ENCODE data around the gene FBXO8. TPM values are rescaled to one million over a fixed set of nuclear protein-coding genes. Genes with fewer than 3 reads are reported as not detected.

The FBXO8 gene
- total RNA-seq, 1 experiment from 2014 or later: 16.7 TPM

GRCh38 chr4:174225349-174226049 is 58.0 kb downstream of the FBXO8 start:
- H3F3A ChIP-seq (ENCODE audit: insufficient read depth, low read depth): no peaks in the 10 kb centered on the region
- no peaks in the 10 kb centered on the region for H3K9me3 ChIP-seq (ENCODE audit: insufficient read depth, low read depth)
- H3K4me3 ChIP-seq: no peak overlapping the region
- H3K27ac ChIP-seq: no peak overlapping the region
- H4K20me1 ChIP-seq (ENCODE audit: insufficient read depth): no peaks in the 10 kb centered on the region
- ChIA-PET CTCF (no interaction called here), POLR2A (ENCODE audit: unreplicated experiment) (interaction anchor here (0.5 kb wide), 1 partner anchor 58 kb away, joined by 5 read pairs; the partner anchor contains the start of genes CEP44 and FBXO8)
- H3K27me3 ChIP-seq (ENCODE audit: insufficient read depth, low read depth): no peaks in the 10 kb centered on the region
- no peak overlapping the region for H3K4me2 ChIP-seq
- no peak for TF ChIP-seq EZH2 (IDR thresholded peaks at IDR 0.05; ENCODE audit: low read depth)
- TF ChIP-seq CTCF (conservative IDR thresholded peaks at IDR 0.05): no peak
- intact Hi-C loops (cut with micrococcal nuclease; ENCODE audit: unreplicated experiment): no loop called here
- no peaks in the 10 kb centered on the region for H3K4me1 ChIP-seq (replicated peaks; ENCODE audit: insufficient read depth)
- no peak overlapping the region for H2AFZ ChIP-seq
- H3K36me3 ChIP-seq (ENCODE audit: low read depth): no peaks in the 10 kb centered on the region
- no peak for DNase-seq
- H3K9me2 ChIP-seq (ENCODE audit: insufficient read depth): no peaks in the 10 kb centered on the region
- H3K79me2 ChIP-seq (ENCODE audit: low read depth): no peaks in the 10 kb centered on the region
- BruUV-seq (replicated peaks): no TSS peak

GRCh38 chr4:174224550-174224949 is 58.9 kb downstream of the FBXO8 start:
- Histone ChIP-seq H4K20me1 (ENCODE audit: insufficient read depth) (no peaks in the 10 kb centered on the region), H3K36me3 (ENCODE audit: low read depth) (no peaks in the 10 kb centered on the region), H3K79me2 (ENCODE audit: low read depth) (no peaks in the 10 kb centered on the region), H2AFZ (no peak overlapping the region), H3K9me2 (ENCODE audit: insufficient read depth) (no peaks in the 10 kb centered on the region), H3K27me3 (ENCODE audit: insufficient read depth, low read depth) (no peaks in the 10 kb centered on the region), H3K4me1 (replicated peaks; ENCODE audit: insufficient read depth) (no peaks in the 10 kb centered on the region), H3K9me3 (ENCODE audit: insufficient read depth, low read depth) (no peaks in the 10 kb centered on the region), H3K4me3 (no peak overlapping the region), H3K4me2 (no peak overlapping the region), H3K27ac (no peak overlapping the region), H3F3A (ENCODE audit: insufficient read depth, low read depth) (no peaks in the 10 kb centered on the region)
- no peak for DNase-seq
- no TSS peak for BruUV-seq (replicated peaks)
- TF ChIP-seq CTCF (conservative IDR thresholded peaks at IDR 0.05) (no peak), EZH2 (IDR thresholded peaks at IDR 0.05; ENCODE audit: low read depth) (no peak)
- POLR2A ChIA-PET (ENCODE audit: unreplicated experiment): no interaction called here
- CTCF ChIA-PET: no interaction called here
- intact Hi-C loops (cut with micrococcal nuclease; ENCODE audit: unreplicated experiment): loop anchor here (5.0 kb wide), 1 partner anchor 93 kb away; no protein-coding TSS in a partner anchor

- Histone ChIP-seq H3K4me3 (no peak overlapping the region), H3F3A (ENCODE audit: insufficient read depth, low read depth) (no peaks in the 10 kb centered on the region), H3K9me2 (ENCODE audit: insufficient read depth) (no peaks in the 10 kb centered on the region), H4K20me1 (ENCODE audit: insufficient read depth) (no peaks in the 10 kb centered on the region), H3K4me1 (replicated peaks; ENCODE audit: insufficient read depth) (no peaks in the 10 kb centered on the region), H3K9me3 (ENCODE audit: insufficient read depth, low read depth) (no peaks in the 10 kb centered on the region), H3K27ac (no peak overlapping the region), H3K4me2 (no peak overlapping the region), H2AFZ (no peak overlapping the region), H3K27me3 (ENCODE audit: insufficient read depth, low read depth) (no peaks in the 10 kb centered on the region), H3K79me2 (ENCODE audit: low read depth) (no peaks in the 10 kb centered on the region), H3K36me3 (ENCODE audit: low read depth) (no peaks in the 10 kb centered on the region)
- BruUV-seq (replicated peaks): no TSS peak
- ChIA-PET POLR2A (ENCODE audit: unreplicated experiment) (no interaction called here), CTCF (no interaction called here)
- TF ChIP-seq EZH2 (IDR thresholded peaks at IDR 0.05; ENCODE audit: low read depth): no peak
- peak; percentile 71 for TF ChIP-seq CTCF (conservative IDR thresholded peaks at IDR 0.05)
- intact Hi-C loops (cut with micrococcal nuclease; ENCODE audit: unreplicated experiment): loop anchor here (5.0 kb wide), 1 partner anchor 95 kb away; no protein-coding TSS in a partner anchor
- no peak for DNase-seq
These were observed 61.1 kb downstream of the FBXO8 start for GRCh38 chr4:174222266-174222872.
